DOHH2 (cell line): ENCODE data around the gene SMARCA4.

Experiments used
- H3F3A ChIP-seq: fragments of 200-600 bp; sonication (generic), shearing (Covaris generic); 2 replicates; pipeline ENCODE4 v1.6.0; 2016; ENCODE audit warnings: antibody characterized with exemption, mild to moderate bottlenecking; ENCODE audit not compliant: control insufficient read depth, insufficient read depth
- H3K27ac ChIP-seq: fragments of 200-600 bp; sonication (generic); 2 replicates; pipeline ENCODE4 v1.5.1; 2014; ENCODE audit warnings: low read depth, mild to moderate bottlenecking, low read length, moderate library complexity
- H3K27me3 ChIP-seq: fragments of 200-600 bp; sonication (generic); 2 replicates; pipeline ENCODE4 v1.6.1; 2014; ENCODE audit warnings: mild to moderate bottlenecking, low read length, mixed read lengths; ENCODE audit not compliant: control insufficient read depth
- H3K36me3 ChIP-seq: fragments of 200-600 bp; sonication (generic); 2 replicates; pipeline ENCODE4 v1.6.1; 2014; ENCODE audit warnings: mild to moderate bottlenecking, low read length, moderate library complexity, mixed read lengths; ENCODE audit not compliant: control insufficient read depth
- H3K4me1 ChIP-seq: fragments of 200-600 bp; sonication (generic); 2 replicates; pipeline ENCODE4 v1.6.1; 2014; ENCODE audit warnings: mild to moderate bottlenecking, low read length, mixed read lengths; ENCODE audit not compliant: control insufficient read depth
- H3K4me2 ChIP-seq: fragments of 200-600 bp; sonication (generic); 2 replicates; pipeline ENCODE4 v1.6.0; 2014; ENCODE audit warnings: mild to moderate bottlenecking, low read length, moderate library complexity
- H3K4me3 ChIP-seq: fragments of 200-600 bp; sonication (generic); 2 replicates; pipeline ENCODE4 v1.5.1; 2014; ENCODE audit warnings: mild to moderate bottlenecking, low read length, mixed read lengths
- H3K79me2 ChIP-seq: fragments of 200-600 bp; sonication (generic); 2 replicates; pipeline ENCODE4 v1.6.1; 2014; ENCODE audit warnings: mild to moderate bottlenecking, low read length, mixed read lengths; ENCODE audit not compliant: control insufficient read depth
- H3K9me2 ChIP-seq: fragments of 200-600 bp; sonication (generic); replicated peaks from 2 replicates; pipeline ENCODE4 v1.6.1; 2014; ENCODE audit warnings: mild to moderate bottlenecking, low read length, mixed read lengths; ENCODE audit not compliant: control insufficient read depth
- H3K9me3 ChIP-seq: fragments of 200-600 bp; sonication (generic); 2 replicates; pipeline ENCODE4 v1.6.1; 2014; ENCODE audit warnings: antibody characterized with exemption, low read length, mixed read lengths; ENCODE audit not compliant: control insufficient read depth, insufficient read depth
- H4K20me1 ChIP-seq: fragments of 200-600 bp; sonication (generic); 2 replicates; pipeline ENCODE4 v1.6.0; 2014; ENCODE audit warnings: low read depth, mild to moderate bottlenecking, antibody characterized with exemption, low read length, moderate library complexity; ENCODE audit not compliant: control insufficient read depth, insufficient read depth
- CTCF ChIP-seq: fragments of 200-600 bp; sonication (generic); IDR thresholded peaks from one replicate; pipeline ENCODE4 v1.5.1; 2014; ENCODE audit warnings: antibody characterized with exemption, mild to moderate bottlenecking, low read depth, low read length; ENCODE audit not compliant: poor library complexity, severe bottlenecking
- EZH2phosphoT487 ChIP-seq: fragments of 200-600 bp; sonication (generic); IDR thresholded peaks from 2 replicates; pipeline ENCODE4 v1.6.1; 2017; ENCODE audit warnings: borderline replicate concordance, mild to moderate bottlenecking, antibody characterized with exemption, low read length, moderate library complexity, mixed read lengths

The SMARCA4 gene

GRCh38 chr19:11090264-11090996 is 129.6 kb downstream of the SMARCA4 start:
- peaks cover 12% of the 10 kb centered on the region; the same call in 1 of the 2 replicates for H3F3A ChIP-seq
- H3K9me2 ChIP-seq: no peaks in the 10 kb centered on the region
- peaks cover 63% of the 10 kb centered on the region for H3K4me1 ChIP-seq
- H3K27me3 ChIP-seq: peaks cover 28% of the 10 kb centered on the region
- peak; percentile 36 for TF ChIP-seq CTCF
- no peak for TF ChIP-seq EZH2phosphoT487
- peak overlapping the region; percentile 96 for H3K4me3 ChIP-seq
- H3K79me2 ChIP-seq: peaks cover 64% of the 10 kb centered on the region
- H3K36me3 ChIP-seq: peaks cover 55% of the 10 kb centered on the region
- H3K4me2 ChIP-seq: peak overlapping the region; percentile 96
- H3K9me3 ChIP-seq: no peaks in the 10 kb centered on the region
- peak overlapping the region; percentile 89 for H3K27ac ChIP-seq
- peaks cover 33% of the 10 kb centered on the region for H4K20me1 ChIP-seq

GRCh38 chr19:11090997-11091702 is 130.3 kb downstream of the SMARCA4 start:
- Histone ChIP-seq H3K9me2 (no peaks in the 10 kb centered on the region), H4K20me1 (peaks cover 38% of the 10 kb centered on the region), H3K4me1 (peaks cover 63% of the 10 kb centered on the region), H3K9me3 (no peaks in the 10 kb centered on the region), H3K4me3 (peak overlapping the region; percentile 96), H3K27ac (peak overlapping the region; percentile 62), H3K4me2 (peak overlapping the region; percentile 96), H3K79me2 (peaks cover 71% of the 10 kb centered on the region), H3F3A (peaks cover 12% of the 10 kb centered on the region; the same call in 1 of the 2 replicates), H3K27me3 (peaks cover 36% of the 10 kb centered on the region), H3K36me3 (peaks cover 62% of the 10 kb centered on the region)
- TF ChIP-seq CTCF: no peak
- no peak for TF ChIP-seq EZH2phosphoT487

GRCh38 chr19:11091703-11092153 is 130.9 kb downstream of the SMARCA4 start:
- Histone ChIP-seq H3K79me2 (peaks cover 77% of the 10 kb centered on the region), H3K9me3 (no peaks in the 10 kb centered on the region), H3K4me2 (peak overlapping the region; percentile 96), H4K20me1 (peaks cover 43% of the 10 kb centered on the region), H3K9me2 (no peaks in the 10 kb centered on the region), H3K27ac (no peak overlapping the region), H3K4me1 (peaks cover 63% of the 10 kb centered on the region), H3K27me3 (peaks cover 38% of the 10 kb centered on the region), H3F3A (peaks cover 12% of the 10 kb centered on the region; the same call in 1 of the 2 replicates), H3K36me3 (peaks cover 67% of the 10 kb centered on the region), H3K4me3 (peak overlapping the region; percentile 96)
- TF ChIP-seq CTCF (no peak), EZH2phosphoT487 (no peak)
